ENCODE results near the gene IFI44L.

- TF ChIP-seq POLR2AphosphoS5 (IDR thresholded peaks at IDR 0.05), result no peak
- TF ChIP-seq, protein P1, sequence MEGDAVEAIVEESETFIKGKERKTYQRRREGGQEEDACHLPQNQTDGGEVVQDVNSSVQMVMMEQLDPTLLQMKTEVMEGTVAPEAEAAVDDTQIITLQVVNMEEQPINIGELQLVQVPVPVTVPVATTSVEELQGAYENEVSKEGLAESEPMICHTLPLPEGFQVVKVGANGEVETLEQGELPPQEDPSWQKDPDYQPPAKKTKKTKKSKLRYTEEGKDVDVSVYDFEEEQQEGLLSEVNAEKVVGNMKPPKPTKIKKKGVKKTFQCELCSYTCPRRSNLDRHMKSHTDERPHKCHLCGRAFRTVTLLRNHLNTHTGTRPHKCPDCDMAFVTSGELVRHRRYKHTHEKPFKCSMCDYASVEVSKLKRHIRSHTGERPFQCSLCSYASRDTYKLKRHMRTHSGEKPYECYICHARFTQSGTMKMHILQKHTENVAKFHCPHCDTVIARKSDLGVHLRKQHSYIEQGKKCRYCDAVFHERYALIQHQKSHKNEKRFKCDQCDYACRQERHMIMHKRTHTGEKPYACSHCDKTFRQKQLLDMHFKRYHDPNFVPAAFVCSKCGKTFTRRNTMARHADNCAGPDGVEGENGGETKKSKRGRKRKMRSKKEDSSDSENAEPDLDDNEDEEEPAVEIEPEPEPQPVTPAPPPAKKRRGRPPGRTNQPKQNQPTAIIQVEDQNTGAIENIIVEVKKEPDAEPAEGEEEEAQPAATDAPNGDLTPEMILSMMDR (IDR thresholded peaks at IDR 0.05), result no peak
Observed at GRCh38 chr1:78606274-78606673, 14.0 kb upstream of the IFI44L start.
